Keratinocyte (primary cell): ENCODE data around the gene HSF2. TPM values are rescaled to one million over a fixed set of nuclear protein-coding genes. Genes with fewer than 3 reads are reported as not detected.

Experiments
- DNase-seq: peaks from one replicate; pipeline ENCODE4 v3.0.0-alpha.2; 2011; ENCODE audit warnings: low read depth, missing footprints, low spot score
- FAIRE-seq: peaks from 2 replicates; lab custom pipeline; 2011; peaks lifted over from hg19 to GRCh38; lab: Jason Lieb, UNC
- H2AFZ ChIP-seq: 2 replicates; pipeline ENCODE4 v1.6.0; 2012; ENCODE audit warnings: low read length, control low read depth, inconsistent platforms; ENCODE audit not compliant: control insufficient read depth
- H3K27ac ChIP-seq: 2 replicates; pipeline ENCODE4 v1.5.1; 2011; ENCODE audit warnings: low read length; ENCODE audit not compliant: control insufficient read depth, insufficient read depth
- H3K27me3 ChIP-seq: 3 replicates; pipeline ENCODE4 v1.6.0; 2011; ENCODE audit warnings: low read length; ENCODE audit not compliant: control insufficient read depth, insufficient read depth; ENCODE audit errors: extremely low read depth
- H3K36me3 ChIP-seq, 2 experiments: 2 replicates in 1 of 2; 3 replicates in 1 of 2; pipeline ENCODE4 v1.5.1; 2011; ENCODE audit warnings: low read length in 2 of 2, mild to moderate bottlenecking in 1 of 2; ENCODE audit not compliant: control insufficient read depth in 2 of 2, insufficient read depth in 2 of 2; ENCODE audit errors: extremely low read depth in 1 of 2
- H3K4me1 ChIP-seq: 3 replicates; pipeline ENCODE4 v1.5.1; 2011; ENCODE audit warnings: low read length; ENCODE audit not compliant: control insufficient read depth, insufficient read depth; ENCODE audit errors: extremely low read depth
- H3K4me2 ChIP-seq: 3 replicates; pipeline ENCODE4 v1.6.0; 2011; ENCODE audit warnings: low read depth, low read length; ENCODE audit not compliant: control insufficient read depth, insufficient read depth; ENCODE audit errors: extremely low read depth
- H3K4me3 ChIP-seq, 3 experiments: fragments of 200-600 bp in 1 of 3; sonication (generic) in 1 of 3; 2 replicates in 2 of 3; 3 replicates in 1 of 3; pipeline ENCODE4 v1.5.1; 2011 to 2016; ENCODE audit warnings: low read length in 3 of 3, mild to moderate bottlenecking in 3 of 3, control low read depth in 2 of 3, inconsistent platforms in 1 of 3, low read depth in 1 of 3, mixed read lengths in 1 of 3, mixed run types in 1 of 3, moderate library complexity in 1 of 3; ENCODE audit not compliant: control insufficient read depth in 2 of 3, insufficient read depth in 2 of 3; ENCODE audit errors: extremely low read depth in 1 of 3
- H3K79me2 ChIP-seq: 2 replicates; pipeline ENCODE4 v1.6.0; 2012; ENCODE audit warnings: low read length; ENCODE audit not compliant: control insufficient read depth, insufficient read depth
- H3K9ac ChIP-seq: 3 replicates; pipeline ENCODE4 v1.6.0; 2011; ENCODE audit warnings: low read length; ENCODE audit not compliant: control insufficient read depth, insufficient read depth; ENCODE audit errors: extremely low read depth
- H3K9me1 ChIP-seq: 3 replicates; pipeline ENCODE4 v1.6.0; 2011; ENCODE audit warnings: low read length; ENCODE audit not compliant: control insufficient read depth, insufficient read depth; ENCODE audit errors: extremely low read depth
- H3K9me3 ChIP-seq: 2 replicates; pipeline ENCODE4 v1.5.1; 2012; ENCODE audit warnings: low read depth, low read length; ENCODE audit not compliant: control insufficient read depth
- H4K20me1 ChIP-seq: 3 replicates; pipeline ENCODE4 v1.6.0; 2011; ENCODE audit warnings: low read length; ENCODE audit not compliant: control insufficient read depth, insufficient read depth; ENCODE audit errors: extremely low read depth
- EZH2 ChIP-seq: IDR thresholded peaks from one replicate; pipeline ENCODE4 v1.6.1; 2012; ENCODE audit warnings: inconsistent platforms, mild to moderate bottlenecking, low read length, moderate library complexity
- dilution Hi-C: fragments of 300-500 bp; cut with MboI; formaldehyde crosslinking; loops from one replicate; pipeline ENCODE4 v1.7.0; 2020; ENCODE audit warnings: low sequenced_read_pairs; ENCODE audit not compliant: extremely low pct_ligation_motif_present
- polyA minus RNA-seq, 3 experiments: library from RNA; depleted of rRNA, polyadenylated mRNA; stranded (reverse); fragments of >200 nt; gene quantifications; 1 replicate in 1 of 3; 2 replicates in 1 of 3; 3 replicates in 1 of 3; pipeline ENCODE4 v1.2.3, GENCODE V29; 2011
- polyA plus RNA-seq, 5 experiments: library from polyadenylated mRNA; depleted of rRNA in 3 of 5; stranded (reverse) in 3 of 5; stranded (forward) in 1 of 5; unstranded in 1 of 5; fragments of >200 nt; gene quantifications; 1 replicate in 1 of 5; 2 replicates in 3 of 5; 3 replicates in 1 of 5; pipeline versions ENCODE4 v1.2.1 to v1.2.3, GENCODE V29; 2011 to 2012; ENCODE audit warnings: missing spikeins in 2 of 5, low read depth in 1 of 5, low replicate concordance in 1 of 5
- TF ChIP-seq, protein P1 (sequence below), 3 experiments: IDR thresholded peaks in 1 of 3; conservative IDR thresholded peaks in 1 of 3; optimal IDR thresholded peaks in 1 of 3; 2 replicates in 2 of 3; 3 replicates in 1 of 3; pipeline versions ENCODE3 to v1.5.1; 2011; ENCODE audit warnings: low read length in 3 of 3, mild to moderate bottlenecking in 3 of 3, moderate library complexity in 2 of 3, control low read depth in 1 of 3, inconsistent platforms in 1 of 3; ENCODE audit not compliant: insufficient read depth in 2 of 3; ENCODE audit errors: extremely low read depth in 1 of 3

Gene HSF2, protein sequence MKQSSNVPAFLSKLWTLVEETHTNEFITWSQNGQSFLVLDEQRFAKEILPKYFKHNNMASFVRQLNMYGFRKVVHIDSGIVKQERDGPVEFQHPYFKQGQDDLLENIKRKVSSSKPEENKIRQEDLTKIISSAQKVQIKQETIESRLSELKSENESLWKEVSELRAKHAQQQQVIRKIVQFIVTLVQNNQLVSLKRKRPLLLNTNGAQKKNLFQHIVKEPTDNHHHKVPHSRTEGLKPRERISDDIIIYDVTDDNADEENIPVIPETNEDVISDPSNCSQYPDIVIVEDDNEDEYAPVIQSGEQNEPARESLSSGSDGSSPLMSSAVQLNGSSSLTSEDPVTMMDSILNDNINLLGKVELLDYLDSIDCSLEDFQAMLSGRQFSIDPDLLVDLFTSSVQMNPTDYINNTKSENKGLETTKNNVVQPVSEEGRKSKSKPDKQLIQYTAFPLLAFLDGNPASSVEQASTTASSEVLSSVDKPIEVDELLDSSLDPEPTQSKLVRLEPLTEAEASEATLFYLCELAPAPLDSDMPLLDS
- polyA plus RNA-seq: 12.3 to 22.5 TPM (median 16.4 TPM) in 3 replicates
- polyA plus RNA-seq (2011; ENCODE audit: low read depth): 11.7 TPM
- 7.5 and 16.2 TPM in 2 replicates for polyA plus RNA-seq (2011; cell fraction: cytosol; rRNA removed)
- 23.5 and 23.8 TPM in 2 replicates for polyA plus RNA-seq (2011; cell fraction: nucleus; rRNA removed)
- 6.3 and 9.5 TPM in 2 replicates for polyA plus RNA-seq (2012; ENCODE audit: low replicate concordance)
- polyA minus RNA-seq: 4.2 to 19.2 TPM (median 8.3 TPM) in 3 replicates
- 3.3 TPM for polyA minus RNA-seq (2011; cell fraction: cytosol; rRNA and poly(A)+ RNA removed)
- polyA minus RNA-seq (2011; cell fraction: nucleus; rRNA and poly(A)+ RNA removed): 5.6 and 17.8 TPM in 2 replicates

DNA sequence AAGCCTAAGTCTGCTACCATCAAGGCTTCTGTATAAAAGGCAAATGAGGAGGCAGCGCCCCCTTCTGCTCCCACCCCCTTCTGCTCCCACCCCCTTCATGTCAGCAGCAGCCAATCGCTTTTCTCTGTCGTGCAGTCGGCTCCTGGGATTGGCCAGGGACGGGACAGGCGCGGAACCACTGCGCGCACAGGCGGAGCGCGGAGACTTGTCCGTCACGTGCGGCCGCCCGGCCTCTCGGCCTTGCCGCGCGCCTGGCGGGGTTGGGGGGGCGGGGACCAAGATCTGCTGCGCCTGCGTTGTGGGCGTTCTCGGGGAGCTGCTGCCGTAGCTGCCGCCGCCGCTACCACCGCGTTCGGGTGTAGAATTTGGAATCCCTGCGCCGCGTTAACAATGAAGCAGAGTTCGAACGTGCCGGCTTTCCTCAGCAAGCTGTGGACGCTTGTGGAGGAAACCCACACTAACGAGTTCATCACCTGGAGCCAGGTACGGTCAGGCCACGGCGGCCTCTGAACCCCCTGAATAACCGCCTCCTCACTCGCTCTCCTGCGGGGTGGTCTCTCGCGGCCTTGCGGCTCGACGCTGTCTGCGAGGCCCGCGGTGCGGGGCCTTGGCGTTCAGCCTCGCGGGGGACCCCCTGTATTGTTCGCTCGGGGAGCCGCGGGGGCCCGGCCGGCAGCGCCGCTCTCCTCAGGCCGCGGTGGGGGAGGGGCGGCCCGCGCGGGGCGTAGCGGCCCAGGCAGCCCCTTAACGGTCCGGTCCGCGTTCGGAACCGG lies at the start of gene HSF2:
Gene HSF2 (plus strand): TSS at position 305 of the 773 bp plus-strand sequence. CDS start 86 bp downstream, at position 391.
- Histone ChIP-seq H3K4me1 (peaks cover 7% of the 10 kb centered on the region), H3K4me2 (peak within 1 kb of the TSS; percentile 83), H2AFZ (peak within 1 kb of the TSS; percentile 100), H3K79me2 (peaks cover 29% of the 10 kb centered on the region), H3K36me3 (no peaks in the 10 kb centered on the region), H3K27me3 (no peaks in the 10 kb centered on the region), H3K4me3 (peak within 1 kb of the TSS; percentile 66 to 81 (median 78)), H3K27ac (peak within 1 kb of the TSS; percentile 93), H3K9ac (peak within 1 kb of the TSS; percentile 98), H3K9me3 (no peaks in the 10 kb centered on the region), H4K20me1 (no peaks in the 10 kb centered on the region), H3K9me1 (no peaks in the 10 kb centered on the region)
- TF ChIP-seq EZH2: no peak
- TF ChIP-seq, protein P1, sequence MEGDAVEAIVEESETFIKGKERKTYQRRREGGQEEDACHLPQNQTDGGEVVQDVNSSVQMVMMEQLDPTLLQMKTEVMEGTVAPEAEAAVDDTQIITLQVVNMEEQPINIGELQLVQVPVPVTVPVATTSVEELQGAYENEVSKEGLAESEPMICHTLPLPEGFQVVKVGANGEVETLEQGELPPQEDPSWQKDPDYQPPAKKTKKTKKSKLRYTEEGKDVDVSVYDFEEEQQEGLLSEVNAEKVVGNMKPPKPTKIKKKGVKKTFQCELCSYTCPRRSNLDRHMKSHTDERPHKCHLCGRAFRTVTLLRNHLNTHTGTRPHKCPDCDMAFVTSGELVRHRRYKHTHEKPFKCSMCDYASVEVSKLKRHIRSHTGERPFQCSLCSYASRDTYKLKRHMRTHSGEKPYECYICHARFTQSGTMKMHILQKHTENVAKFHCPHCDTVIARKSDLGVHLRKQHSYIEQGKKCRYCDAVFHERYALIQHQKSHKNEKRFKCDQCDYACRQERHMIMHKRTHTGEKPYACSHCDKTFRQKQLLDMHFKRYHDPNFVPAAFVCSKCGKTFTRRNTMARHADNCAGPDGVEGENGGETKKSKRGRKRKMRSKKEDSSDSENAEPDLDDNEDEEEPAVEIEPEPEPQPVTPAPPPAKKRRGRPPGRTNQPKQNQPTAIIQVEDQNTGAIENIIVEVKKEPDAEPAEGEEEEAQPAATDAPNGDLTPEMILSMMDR (optimal IDR thresholded peaks at IDR 0.05 in 1 of 3, IDR thresholded peaks at IDR 0.05 in 1 of 3, conservative IDR thresholded peaks at IDR 0.05 in 1 of 3; ENCODE audit: extremely low read depth in 1 of 3, insufficient read depth in 2 of 3, low read length in 3 of 3): peak in 2 of 3 experiments; percentile 6 to 15
- DNase-seq (peak; percentile 95), FAIRE-seq (no peak)
- dilution Hi-C loops: no loop called here

DNA sequence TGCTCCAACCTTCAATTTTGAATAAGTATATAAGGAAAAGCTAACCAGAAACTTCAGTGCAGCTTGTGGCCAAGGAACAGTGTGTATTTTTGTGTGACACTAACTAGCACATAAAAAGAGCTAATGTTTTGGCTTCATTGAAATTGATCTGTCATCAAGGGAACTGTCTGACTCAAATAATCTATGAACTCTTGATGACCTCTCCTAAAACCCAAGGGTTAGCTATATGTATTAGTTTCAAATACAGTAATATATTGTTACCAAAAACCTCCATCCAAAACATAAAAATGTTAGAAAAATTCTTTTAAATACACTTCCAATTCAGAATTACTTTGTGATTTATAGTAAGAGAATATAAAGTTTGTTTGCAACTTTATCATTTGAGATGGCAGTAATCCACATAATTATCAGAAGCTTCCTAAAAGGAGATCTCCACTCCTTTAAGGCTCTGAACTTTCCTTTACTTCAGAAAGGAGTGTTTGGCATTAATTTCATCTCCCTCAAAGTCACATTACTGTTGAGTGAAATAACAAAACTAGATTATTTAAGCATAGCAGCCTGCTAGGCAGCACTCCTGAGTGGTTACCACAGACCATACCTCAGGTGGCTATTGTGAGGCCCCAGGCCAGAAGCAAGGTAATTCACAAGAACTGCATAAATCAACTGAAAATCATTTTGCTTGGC lies 46.3 kb upstream of the HSF2 start:
- no peaks in the 10 kb centered on the region for H3K36me3 ChIP-seq
- TF ChIP-seq EZH2: no peak
- TF ChIP-seq, protein P1 (optimal IDR thresholded peaks at IDR 0.05 in 1 of 3, IDR thresholded peaks at IDR 0.05 in 1 of 3, conservative IDR thresholded peaks at IDR 0.05 in 1 of 3; ENCODE audit: extremely low read depth in 1 of 3, insufficient read depth in 2 of 3, low read length in 3 of 3): no peak
- dilution Hi-C loops: no loop called here
- no peak overlapping the region for H3K9ac ChIP-seq
- H3K4me2 ChIP-seq: no peak overlapping the region
- H3K4me3 ChIP-seq: no peak overlapping the region
- no peaks in the 10 kb centered on the region for H3K79me2 ChIP-seq
- no peak overlapping the region for H3K27ac ChIP-seq
- H3K9me1 ChIP-seq: no peaks in the 10 kb centered on the region
- H3K9me3 ChIP-seq: no peaks in the 10 kb centered on the region
- no peaks in the 10 kb centered on the region for H3K4me1 ChIP-seq
- FAIRE-seq (no peak), DNase-seq (no peak)
- no peak overlapping the region for H2AFZ ChIP-seq
- H3K27me3 ChIP-seq: no peaks in the 10 kb centered on the region
- H4K20me1 ChIP-seq: no peaks in the 10 kb centered on the region
